Astrocyte (in vitro differentiated cells and primary cell): Measurements from ENCODE around the gene DPP8. TPM values are rescaled to one million over a fixed set of nuclear protein-coding genes. Genes with fewer than 3 reads are reported as not detected.

Experiments
- DNase-seq: peaks from one replicate; pipeline ENCODE4 v3.0.0-alpha.2; 2010; ENCODE audit warnings: low read depth
- FAIRE-seq: peaks from 2 replicates; lab custom pipeline; 2011; peaks lifted over from hg19 to GRCh38; lab: Jason Lieb, UNC
- H2AFZ ChIP-seq: 2 replicates; pipeline ENCODE4 v1.6.0; 2012; ENCODE audit warnings: low read depth, low read length, inconsistent platforms
- H3K27ac ChIP-seq: 2 replicates; pipeline ENCODE4 v1.5.1; 2011; ENCODE audit warnings: low read depth, low read length, inconsistent platforms
- H3K27me3 ChIP-seq: 2 replicates; pipeline ENCODE4 v1.6.0; 2011; ENCODE audit warnings: low read length, inconsistent platforms; ENCODE audit not compliant: insufficient read depth
- H3K36me3 ChIP-seq: 2 replicates; pipeline ENCODE4 v1.5.1; 2011; ENCODE audit warnings: low read length, inconsistent platforms; ENCODE audit not compliant: insufficient read depth
- H3K4me1 ChIP-seq: 2 replicates; pipeline ENCODE4 v1.5.1; 2011; ENCODE audit warnings: low read length, inconsistent platforms; ENCODE audit not compliant: insufficient read depth
- H3K4me2 ChIP-seq: 2 replicates; pipeline ENCODE4 v1.6.0; 2012; ENCODE audit warnings: low read length, inconsistent platforms
- H3K4me3 ChIP-seq: 2 replicates; pipeline ENCODE4 v1.5.1; 2011; ENCODE audit warnings: low read depth, mild to moderate bottlenecking, low read length, inconsistent platforms; ENCODE audit not compliant: insufficient read depth
- H3K79me2 ChIP-seq: 2 replicates; pipeline ENCODE4 v1.6.0; 2012; ENCODE audit warnings: mild to moderate bottlenecking, low read length, inconsistent platforms; ENCODE audit not compliant: insufficient read depth
- H3K9ac ChIP-seq: 2 replicates; pipeline ENCODE4 v1.6.0; 2012; ENCODE audit warnings: mild to moderate bottlenecking, low read length, inconsistent platforms
- H3K9me3 ChIP-seq: 2 replicates; pipeline ENCODE4 v1.5.1; 2012; ENCODE audit warnings: low read depth, mild to moderate bottlenecking, low read length, inconsistent platforms; ENCODE audit not compliant: insufficient read depth
- H4K20me1 ChIP-seq: 2 replicates; pipeline ENCODE4 v1.6.0; 2012; ENCODE audit warnings: low read length, inconsistent platforms; ENCODE audit not compliant: insufficient read depth
- H3K27ac Mint-ChIP-seq: one replicate; pipeline ENCODE4 v1.8.0; 2021; ENCODE audit warnings: mild to moderate bottlenecking, mixed read lengths; ENCODE audit not compliant: unreplicated experiment
- H3K27me3 Mint-ChIP-seq: one replicate; pipeline ENCODE4 v1.8.0; 2021; ENCODE audit warnings: low read depth, mixed read lengths; ENCODE audit not compliant: unreplicated experiment
- H3K36me3 Mint-ChIP-seq: one replicate; pipeline ENCODE4 v1.8.0; 2021; ENCODE audit warnings: low read depth, mixed read lengths; ENCODE audit not compliant: unreplicated experiment
- H3K4me1 Mint-ChIP-seq: one replicate; pipeline ENCODE4 v1.8.0; 2021; ENCODE audit warnings: low read depth, mixed read lengths; ENCODE audit not compliant: unreplicated experiment
- H3K4me3 Mint-ChIP-seq: one replicate; pipeline ENCODE4 v1.8.0; 2021; ENCODE audit warnings: mild to moderate bottlenecking, moderate library complexity, mixed read lengths; ENCODE audit not compliant: unreplicated experiment
- H3K9me3 Mint-ChIP-seq: one replicate; pipeline ENCODE4 v1.8.0; 2021; ENCODE audit warnings: mild to moderate bottlenecking, mixed read lengths; ENCODE audit not compliant: unreplicated experiment
- CTCF ChIP-seq: IDR thresholded peaks from 2 replicates; pipeline ENCODE4 v1.5.1; 2011; ENCODE audit warnings: low read depth, mild to moderate bottlenecking, inconsistent platforms, low read length, moderate library complexity; ENCODE audit not compliant: insufficient read depth
- EZH2 ChIP-seq: IDR thresholded peaks from 2 replicates; pipeline ENCODE4 v1.6.1; 2012; ENCODE audit warnings: mild to moderate bottlenecking, low read length, inconsistent platforms; ENCODE audit not compliant: insufficient read depth
- total RNA-seq: library from RNA; stranded (reverse); gene quantifications from 2 replicates; pipeline ENCODE4 v1.2.1, GENCODE V29; 2021

DPP8 gene
- total RNA-seq, 1 donor from 2014 or later, result 29.5 TPM

GRCh38 chr15:65420975-65421359 lies 96.5 kb downstream of the DPP8 start:
- Histone ChIP-seq H3K4me2 (peak overlapping the region; percentile 97), H3K4me3 (peak overlapping the region; percentile 67), H2AFZ (peak overlapping the region; percentile 78), H3K4me1 (peaks cover 35% of the 10 kb centered on the region), H3K79me2 (no peaks in the 10 kb centered on the region), H4K20me1 (no peaks in the 10 kb centered on the region), H3K9ac (peak overlapping the region; percentile 73), H3K9me3 (no peaks in the 10 kb centered on the region), H3K27me3 (no peaks in the 10 kb centered on the region), H3K36me3 (no peaks in the 10 kb centered on the region), H3K27ac (no peak overlapping the region)
- peaks cover 38% of the 10 kb centered on the region for H3K4me1 Mint-ChIP-seq
- H3K27me3 Mint-ChIP-seq, result peaks cover 9% of the 10 kb centered on the region
- FAIRE-seq (no peak), DNase-seq (no peak)
- peak overlapping the region; percentile 100 for H3K4me3 Mint-ChIP-seq
- TF ChIP-seq EZH2 (no peak), CTCF (no peak)
- no peaks in the 10 kb centered on the region for H3K9me3 Mint-ChIP-seq
- H3K36me3 Mint-ChIP-seq, result peaks cover 10% of the 10 kb centered on the region
- H3K27ac Mint-ChIP-seq, result peak overlapping the region; percentile 94

GRCh38 chr15:65418596-65418995 lies 98.9 kb downstream of the DPP8 start:
- DNase-seq (no peak), FAIRE-seq (no peak)
- Mint-ChIP-seq H3K4me3 (no peak overlapping the region), H3K36me3 (peaks cover 10% of the 10 kb centered on the region), H3K27me3 (no peaks in the 10 kb centered on the region), H3K4me1 (peaks cover 56% of the 10 kb centered on the region), H3K9me3 (no peaks in the 10 kb centered on the region), H3K27ac (no peak overlapping the region)
- Histone ChIP-seq H4K20me1 (peaks cover 3% of the 10 kb centered on the region), H2AFZ (no peak overlapping the region), H3K4me2 (no peak overlapping the region), H3K27me3 (no peaks in the 10 kb centered on the region), H3K27ac (no peak overlapping the region), H3K4me1 (peaks cover 58% of the 10 kb centered on the region), H3K79me2 (no peaks in the 10 kb centered on the region), H3K36me3 (no peaks in the 10 kb centered on the region), H3K9ac (no peak overlapping the region), H3K4me3 (no peak overlapping the region), H3K9me3 (no peaks in the 10 kb centered on the region)
- TF ChIP-seq CTCF, result no peak
- no peak for TF ChIP-seq EZH2

GRCh38 chr15:65416845-65417416 lies 100.6 kb downstream of the DPP8 start:
- Histone ChIP-seq H3K79me2 (no peaks in the 10 kb centered on the region), H3K4me1 (peaks cover 55% of the 10 kb centered on the region), H2AFZ (no peak overlapping the region), H3K4me3 (peak overlapping the region; percentile 27), H3K27me3 (no peaks in the 10 kb centered on the region), H3K9me3 (no peaks in the 10 kb centered on the region), H3K9ac (peak overlapping the region; percentile 6), H3K36me3 (no peaks in the 10 kb centered on the region), H4K20me1 (peaks cover 3% of the 10 kb centered on the region), H3K4me2 (peak overlapping the region; percentile 57), H3K27ac (no peak overlapping the region)
- peak overlapping the region; percentile 93 for H3K27ac Mint-ChIP-seq
- no peaks in the 10 kb centered on the region for H3K27me3 Mint-ChIP-seq
- H3K36me3 Mint-ChIP-seq, result peaks cover 10% of the 10 kb centered on the region
- no peak for FAIRE-seq
- H3K9me3 Mint-ChIP-seq, result no peaks in the 10 kb centered on the region
- peak overlapping the region; percentile 35 for H3K4me3 Mint-ChIP-seq
- peaks cover 54% of the 10 kb centered on the region for H3K4me1 Mint-ChIP-seq
- no peak for TF ChIP-seq EZH2
- TF ChIP-seq CTCF, result no peak
- DNase-seq, result peak; percentile 37
